Measurements from ENCODE around the gene FGF11. TPM values are rescaled to one million over a fixed set of nuclear protein-coding genes. Genes with fewer than 3 reads are reported as not detected.

The FGF11 gene
- total and polyA plus RNA-seq, 2 donors (not counting 1 experiment from before 2014, with no cell fraction given) = 0.33 to 0.87 TPM

GRCh38 chr17:7404737-7405349, 34.5 kb upstream of the FGF11 start:
- Histone ChIP-seq H2AFZ (ENCODE audit: low read length) (peak overlapping the region; percentile 46), H3K4me2 (ENCODE audit: extremely low read depth, insufficient read depth, low read length) (peak overlapping the region; percentile 77), H3K9me3 (ENCODE audit: control insufficient read depth, insufficient read depth, low read depth, low read length) (no peaks in the 10 kb centered on the region), H3K36me3 (ENCODE audit: control insufficient read depth, insufficient read depth, low read length) (peaks cover 7% of the 10 kb centered on the region), H3K4me1 (ENCODE audit: control insufficient read depth, extremely low read depth, insufficient read depth, low read length) (peaks cover 7% of the 10 kb centered on the region), H3K27ac (ENCODE audit: insufficient read depth, low read length) (peak overlapping the region; percentile 54), H3K79me2 (ENCODE audit: control insufficient read depth, insufficient read depth, low read length) (no peaks in the 10 kb centered on the region), H3K9ac (ENCODE audit: insufficient read depth, low read length) (peak overlapping the region; percentile 73), H3K4me3 (replicated peaks in 1 of 4; ENCODE audit: control extremely low read depth in 1 of 4, insufficient read depth in 1 of 4, low read depth in 3 of 4, low read length in 4 of 4) (peak overlapping the region; percentile 66 to 81 (median 74)), H3K27me3 (ENCODE audit: control insufficient read depth, insufficient read depth, low read length) (no peaks in the 10 kb centered on the region), H4K20me1 (ENCODE audit: control insufficient read depth, extremely low read depth, insufficient read depth, low read length) (no peaks in the 10 kb centered on the region)
- no peak for TF ChIP-seq CTCF (conservative IDR thresholded peaks at IDR 0.05 in 1 of 2, IDR thresholded peaks at IDR 0.05 in 1 of 2; ENCODE audit: low read depth in 1 of 2, low read length in 2 of 2)
- no peak for TF ChIP-seq EZH2 (IDR thresholded peaks at IDR 0.05; ENCODE audit: low read length, missing control alignments)
- no peak for DNase-seq (ENCODE audit: low read depth in 2 of 2)

- Histone ChIP-seq H3K79me2 (ENCODE audit: control insufficient read depth, insufficient read depth, low read length) (no peaks in the 10 kb centered on the region), H3K36me3 (ENCODE audit: control insufficient read depth, insufficient read depth, low read length) (peaks cover 10% of the 10 kb centered on the region), H3K27ac (ENCODE audit: insufficient read depth, low read length) (peak overlapping the region; percentile 54), H3K4me3 (replicated peaks in 1 of 4; ENCODE audit: control extremely low read depth in 1 of 4, insufficient read depth in 1 of 4, low read depth in 3 of 4, low read length in 4 of 4) (peak overlapping the region; percentile 66 to 81 (median 74)), H2AFZ (ENCODE audit: low read length) (peak overlapping the region; percentile 45), H4K20me1 (ENCODE audit: control insufficient read depth, extremely low read depth, insufficient read depth, low read length) (no peaks in the 10 kb centered on the region), H3K9me3 (ENCODE audit: control insufficient read depth, insufficient read depth, low read depth, low read length) (no peaks in the 10 kb centered on the region), H3K4me1 (ENCODE audit: control insufficient read depth, extremely low read depth, insufficient read depth, low read length) (peaks cover 7% of the 10 kb centered on the region), H3K4me2 (ENCODE audit: extremely low read depth, insufficient read depth, low read length) (peak overlapping the region; percentile 77), H3K27me3 (ENCODE audit: control insufficient read depth, insufficient read depth, low read length) (no peaks in the 10 kb centered on the region), H3K9ac (ENCODE audit: insufficient read depth, low read length) (peak overlapping the region; percentile 73)
- TF ChIP-seq EZH2 (IDR thresholded peaks at IDR 0.05; ENCODE audit: low read length, missing control alignments) (no peak), CTCF (conservative IDR thresholded peaks at IDR 0.05 in 1 of 2, IDR thresholded peaks at IDR 0.05 in 1 of 2; ENCODE audit: low read depth in 1 of 2, low read length in 2 of 2) (no peak)
- DNase-seq (ENCODE audit: low read depth in 2 of 2) = no peak
Observed at GRCh38 chr17:7405350-7406234, 33.7 kb upstream of the FGF11 start.

GRCh38 chr17:7406235-7406825, 33.0 kb upstream of the FGF11 start:
- peak overlapping the region; percentile 60 to 81 (median 72) for H3K4me3 ChIP-seq (replicated peaks in 1 of 4; ENCODE audit: control extremely low read depth in 1 of 4, insufficient read depth in 1 of 4, low read depth in 3 of 4, low read length in 4 of 4)
- no peak overlapping the region for H3K27ac ChIP-seq (ENCODE audit: insufficient read depth, low read length)
- peak overlapping the region; percentile 55 for H3K4me2 ChIP-seq (ENCODE audit: extremely low read depth, insufficient read depth, low read length)
- no peak for DNase-seq (ENCODE audit: low read depth in 2 of 2)
- no peak for TF ChIP-seq EZH2 (IDR thresholded peaks at IDR 0.05; ENCODE audit: low read length, missing control alignments)
- TF ChIP-seq CTCF (conservative IDR thresholded peaks at IDR 0.05 in 1 of 2, IDR thresholded peaks at IDR 0.05 in 1 of 2; ENCODE audit: low read depth in 1 of 2, low read length in 2 of 2) = no peak
- peaks cover 10% of the 10 kb centered on the region for H3K36me3 ChIP-seq (ENCODE audit: control insufficient read depth, insufficient read depth, low read length)
- H4K20me1 ChIP-seq (ENCODE audit: control insufficient read depth, extremely low read depth, insufficient read depth, low read length) = no peaks in the 10 kb centered on the region
- no peaks in the 10 kb centered on the region for H3K9me3 ChIP-seq (ENCODE audit: control insufficient read depth, insufficient read depth, low read depth, low read length)
- H3K79me2 ChIP-seq (ENCODE audit: control insufficient read depth, insufficient read depth, low read length) = no peaks in the 10 kb centered on the region
- no peak overlapping the region for H3K9ac ChIP-seq (ENCODE audit: insufficient read depth, low read length)
- H3K4me1 ChIP-seq (ENCODE audit: control insufficient read depth, extremely low read depth, insufficient read depth, low read length) = peaks cover 7% of the 10 kb centered on the region
- H3K27me3 ChIP-seq (ENCODE audit: control insufficient read depth, insufficient read depth, low read length) = no peaks in the 10 kb centered on the region
- H2AFZ ChIP-seq (ENCODE audit: low read length) = no peak overlapping the region
